GM12891 (cell line): ENCODE results near the gene KCNK1.

Experiments used
- DNase-seq: peaks from one replicate; pipeline ENCODE4 v3.0.0; 2011; ENCODE audit warnings: low spot score; ENCODE audit not compliant: insufficient read length
- FAIRE-seq: peaks from 2 replicates; lab custom pipeline; 2011; peaks lifted over from hg19 to GRCh38; lab: Jason Lieb, UNC
- PAX5 ChIP-seq: IDR thresholded peaks from 2 replicates; pipeline ENCODE4 v1.6.1; 2011; ENCODE audit warnings: low read length, moderate library complexity, mild to moderate bottlenecking; ENCODE audit not compliant: insufficient read depth, severe bottlenecking
- POLR2A ChIP-seq: IDR thresholded peaks from 2 replicates; pipeline ENCODE4 v1.6.1; 2011; ENCODE audit warnings: low read depth, low read length, control low read depth
- POLR2AphosphoS5 ChIP-seq: IDR thresholded peaks from 2 replicates; pipeline ENCODE4 v1.6.1; 2011; ENCODE audit warnings: low read depth, low read length, control low read depth
- POU2F2 ChIP-seq: IDR thresholded peaks from 2 replicates; pipeline ENCODE4 v1.6.1; 2011; ENCODE audit warnings: low read depth, mild to moderate bottlenecking, control low read depth, low read length, moderate library complexity
- SPI1 ChIP-seq: IDR thresholded peaks from 2 replicates; pipeline ENCODE4 v1.6.1; 2011; ENCODE audit warnings: low read depth, low read length, control low read depth
- TAF1 ChIP-seq: IDR thresholded peaks from 2 replicates; pipeline ENCODE4 v1.6.1; 2011; ENCODE audit warnings: low read depth, low read length, control low read depth

The KCNK1 gene

DNA sequence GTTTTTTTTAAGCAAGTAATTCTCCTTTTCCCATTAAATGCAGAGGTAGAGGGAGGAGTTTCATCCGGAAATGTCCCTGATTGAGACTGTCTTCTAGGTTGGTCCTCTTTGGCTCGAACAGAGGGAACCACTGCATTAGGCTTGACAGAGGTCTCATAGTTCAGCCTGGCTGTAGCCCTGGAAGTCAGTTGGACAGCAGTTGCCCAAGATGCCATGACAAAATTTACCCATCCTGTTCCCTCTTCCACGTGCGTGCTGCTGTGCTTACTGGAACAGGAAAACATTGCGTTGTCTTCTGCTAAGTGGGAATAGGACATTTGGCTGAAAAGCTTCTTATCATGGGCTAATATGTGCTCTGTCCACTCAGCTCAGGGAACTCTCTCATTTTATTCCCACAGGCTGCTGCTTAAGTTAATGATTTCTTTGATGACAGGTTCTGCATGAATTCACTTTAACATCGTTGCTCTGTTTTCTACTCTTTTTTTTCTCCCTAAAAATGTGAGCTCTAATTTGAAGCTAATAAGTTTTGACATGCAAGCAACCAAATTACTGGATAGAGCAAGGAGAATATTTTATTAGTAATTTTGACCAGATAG is 18.0 kb downstream of the KCNK1 start:
- DNase-seq = no peak
- no peak for TF ChIP-seq SPI1
- no peak for TF ChIP-seq PAX5
- no peak for TF ChIP-seq POLR2AphosphoS5
- no peak for TF ChIP-seq POLR2A
- no peak for TF ChIP-seq TAF1
- TF ChIP-seq POU2F2 = no peak
- FAIRE-seq = no peak

- no peak for DNase-seq
- no peak for FAIRE-seq
- TF ChIP-seq POU2F2 = no peak
- no peak for TF ChIP-seq POLR2AphosphoS5
- TF ChIP-seq PAX5 = no peak
- no peak for TF ChIP-seq POLR2A
Measured at GRCh38 chr1:233632436-233632835, 18.5 kb downstream of the KCNK1 start.

- TF ChIP-seq PAX5 (no peak), POLR2AphosphoS5 (no peak), SPI1 (no peak), POLR2A (no peak), POU2F2 (no peak), TAF1 (no peak)
- no peak for DNase-seq
- FAIRE-seq = no peak
Measured at GRCh38 chr1:233635765-233636502, 22.0 kb downstream of the KCNK1 start.

- no peak for DNase-seq
- FAIRE-seq = no peak
- TF ChIP-seq POU2F2 (no peak), SPI1 (no peak), TAF1 (no peak), POLR2A (no peak), PAX5 (no peak), POLR2AphosphoS5 (no peak)
Measured at GRCh38 chr1:233636503-233636877, 22.6 kb downstream of the KCNK1 start.

DNA sequence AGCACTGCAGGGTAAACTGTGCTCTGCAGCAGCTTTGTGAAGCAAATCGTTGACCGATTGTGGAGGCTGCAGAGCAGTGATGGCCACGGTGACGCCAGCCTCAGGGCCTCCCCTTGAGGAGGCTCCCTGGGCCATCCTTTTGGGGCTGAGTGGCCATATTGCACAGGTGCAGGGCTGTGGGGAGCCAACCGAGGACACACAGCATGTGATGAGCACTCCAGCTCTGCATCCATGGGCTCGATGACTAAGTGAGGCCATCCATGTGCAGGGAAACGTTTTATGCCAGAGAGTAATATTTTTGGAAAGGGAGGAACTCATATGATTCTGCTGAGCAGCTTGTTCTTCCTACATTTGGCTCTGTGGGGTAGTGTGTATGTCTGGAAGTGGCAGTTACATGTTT is 24.6 kb downstream of the KCNK1 start:
- DNase-seq (no peak), FAIRE-seq (no peak)
- no peak for TF ChIP-seq POLR2A
- TF ChIP-seq TAF1 = no peak

- no peak for DNase-seq
- TF ChIP-seq PAX5 (no peak), POU2F2 (no peak), SPI1 (no peak), POLR2AphosphoS5 (no peak), TAF1 (no peak), POLR2A (no peak)
- no peak for FAIRE-seq
Measured at GRCh38 chr1:233639611-233640010, 25.7 kb downstream of the KCNK1 start.

DNA sequence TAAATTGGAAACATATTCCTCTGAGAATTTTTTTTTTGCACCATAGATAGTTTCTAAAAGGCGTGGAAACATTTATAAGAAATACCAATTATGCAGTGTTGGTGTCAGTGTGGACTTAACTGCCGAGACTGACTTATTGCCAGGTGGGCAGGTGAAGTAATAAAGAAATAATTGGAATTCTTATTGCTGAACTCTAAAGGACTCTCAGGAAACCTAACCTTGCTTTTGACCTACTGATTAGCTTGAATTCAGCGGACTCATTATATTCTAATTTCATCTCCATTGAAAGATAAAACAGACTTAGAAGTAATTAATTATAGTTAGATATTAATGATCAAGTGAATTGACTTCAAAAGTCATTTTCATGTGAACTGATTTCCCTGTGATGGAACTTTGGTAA is 26.3 kb downstream of the KCNK1 start:
- DNase-seq (no peak), FAIRE-seq (no peak)
- TF ChIP-seq POU2F2 (no peak), TAF1 (no peak), PAX5 (no peak), POLR2AphosphoS5 (no peak), POLR2A (no peak), SPI1 (no peak)

- no peak for DNase-seq
- TF ChIP-seq SPI1 = no peak
- no peak for TF ChIP-seq PAX5
- no peak for TF ChIP-seq POLR2AphosphoS5
- TF ChIP-seq POU2F2 = no peak
- TF ChIP-seq TAF1 = no peak
- no peak for TF ChIP-seq POLR2A
- FAIRE-seq = no peak
Measured at GRCh38 chr1:233641029-233641428, 27.1 kb downstream of the KCNK1 start.

DNA sequence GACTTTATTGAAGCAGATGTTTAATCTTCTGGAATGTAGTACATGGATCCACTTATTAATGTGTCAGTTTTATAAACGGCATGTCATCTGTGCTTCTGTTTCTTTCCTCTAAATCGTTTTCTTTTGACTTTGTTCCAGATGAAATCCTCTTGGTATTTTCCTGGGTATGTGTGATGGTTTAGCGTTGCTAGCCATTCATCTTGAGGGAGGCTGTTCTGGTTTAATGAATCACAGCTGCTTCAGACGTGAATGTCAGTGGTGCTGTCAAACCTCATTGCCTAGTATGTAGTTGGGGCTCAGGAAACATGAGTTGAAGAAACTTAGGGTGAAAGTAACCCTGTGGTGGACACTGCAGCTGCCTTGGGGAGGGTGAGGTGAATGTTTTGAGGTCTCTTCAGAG is 33.2 kb downstream of the KCNK1 start:
- TF ChIP-seq POU2F2 (no peak), POLR2A (no peak), PAX5 (no peak), POLR2AphosphoS5 (no peak), TAF1 (no peak), SPI1 (no peak)
- no peak for FAIRE-seq
- no peak for DNase-seq

DNA sequence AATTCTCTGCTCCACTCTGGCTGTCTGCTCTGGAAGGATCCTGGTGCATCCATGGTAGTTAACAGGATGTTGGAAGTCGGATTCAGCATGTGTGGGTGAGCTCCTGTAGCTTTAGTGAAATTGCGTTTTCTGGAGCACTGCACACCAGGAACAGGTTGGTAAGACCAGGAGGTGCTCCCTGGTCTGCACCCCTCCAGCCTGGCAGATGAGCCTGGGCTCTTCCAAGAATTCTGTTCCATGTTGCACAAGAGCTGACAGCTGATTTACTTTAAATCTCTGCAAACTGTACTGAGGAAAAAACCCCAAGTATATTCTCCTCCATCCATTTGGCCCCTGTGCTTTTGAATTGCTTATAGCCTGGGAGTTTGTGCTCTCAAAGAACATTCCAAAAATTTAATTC is 33.7 kb downstream of the KCNK1 start:
- DNase-seq (no peak), FAIRE-seq (no peak)
- no peak for TF ChIP-seq POLR2AphosphoS5
- TF ChIP-seq TAF1 = no peak
- no peak for TF ChIP-seq SPI1
- no peak for TF ChIP-seq POU2F2
- TF ChIP-seq PAX5 = no peak
- no peak for TF ChIP-seq POLR2A
